GM21723 (cell line): Measurements from ENCODE around the gene MTX1.
"Not testable (repeated sequence)": the region's sequence is repeated elsewhere in the genome, so short reads cannot be mapped to it uniquely, and the experiment has no call there.

ENCODE experiments used
- ATAC-seq: cut with Tn5 transposase; IDR thresholded peaks from one replicate; pipeline ENCODE4 v1.9.1; 2021; ENCODE audit warnings: mild to moderate bottlenecking, moderate library complexity; ENCODE audit not compliant: unreplicated experiment

Gene MTX1

DNA sequence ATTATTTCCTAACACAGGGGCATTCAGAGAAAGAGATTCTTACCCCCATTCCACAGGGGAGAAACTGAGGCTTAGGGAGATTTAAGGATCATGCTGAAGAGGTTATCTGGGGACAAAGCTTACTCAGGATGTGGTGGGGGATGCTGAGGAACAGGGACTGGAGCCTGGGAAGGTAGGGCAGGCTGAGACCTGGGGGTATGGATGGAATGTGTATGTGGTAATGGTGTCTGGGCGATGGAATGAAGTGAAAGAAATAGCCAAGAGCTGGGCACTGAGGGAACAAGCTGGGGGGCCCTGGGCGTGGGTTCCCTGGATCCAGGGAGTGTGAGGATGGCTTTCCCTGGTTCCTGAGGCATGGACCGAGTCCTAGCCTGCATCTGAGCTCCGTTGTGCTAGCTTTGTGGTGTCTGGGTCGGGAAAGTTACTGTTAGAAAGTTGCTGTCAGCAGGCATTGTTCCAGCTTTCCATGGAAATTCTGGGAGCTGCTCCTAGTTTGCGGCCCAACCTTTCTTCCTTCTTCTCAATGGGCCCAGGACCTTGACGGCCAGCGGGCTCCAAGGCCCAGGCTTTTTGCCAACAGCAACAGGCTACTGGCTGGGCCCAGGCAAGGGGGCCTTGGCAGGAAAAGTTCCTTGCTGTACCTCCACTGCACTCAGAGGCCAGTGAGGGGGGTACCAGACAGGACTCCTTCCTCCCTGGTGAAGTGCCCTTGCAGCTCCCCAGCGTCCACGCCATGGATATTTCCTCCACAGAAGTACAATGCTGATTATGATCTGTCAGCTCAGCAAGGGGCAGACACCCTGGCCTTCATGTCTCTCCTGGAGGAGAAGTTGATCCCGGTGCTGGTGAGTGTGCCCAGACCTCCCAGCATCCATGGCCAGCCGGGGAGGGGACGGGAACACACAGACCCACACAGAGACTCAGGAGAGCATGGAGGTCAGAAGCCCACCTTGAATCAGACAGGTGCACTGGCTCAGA, 23.8 kb downstream of the MTX1 start:
- ATAC-seq, result not testable (repeated sequence)

- ATAC-seq, result not testable (repeated sequence)
Observed at GRCh38 chr1:155233502-155233901, 25.0 kb downstream of the MTX1 start.

DNA sequence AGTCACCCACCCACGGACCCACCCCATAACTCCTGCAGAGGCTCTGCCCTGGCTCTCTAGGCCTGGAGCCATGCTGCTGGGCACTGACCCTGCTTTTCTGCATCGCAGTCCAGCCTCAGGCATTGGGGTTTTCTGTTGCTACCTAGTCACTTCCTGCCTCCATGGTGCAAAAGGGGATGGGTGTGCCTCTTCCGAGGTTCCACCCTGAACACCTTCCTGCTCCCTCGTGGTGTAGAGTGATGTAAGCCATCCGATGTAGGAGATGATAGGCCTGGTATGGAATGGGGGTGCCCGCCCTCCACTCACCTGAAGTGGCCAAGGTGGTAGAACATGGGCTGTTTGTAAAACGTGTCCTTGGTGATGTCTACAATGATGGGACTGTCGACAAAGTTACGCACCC, 26.9 kb downstream of the MTX1 start:
- ATAC-seq, result not testable (repeated sequence)

GRCh38 chr1:155236451-155236850, 28.0 kb downstream of the MTX1 start:
- no peak for ATAC-seq

DNA sequence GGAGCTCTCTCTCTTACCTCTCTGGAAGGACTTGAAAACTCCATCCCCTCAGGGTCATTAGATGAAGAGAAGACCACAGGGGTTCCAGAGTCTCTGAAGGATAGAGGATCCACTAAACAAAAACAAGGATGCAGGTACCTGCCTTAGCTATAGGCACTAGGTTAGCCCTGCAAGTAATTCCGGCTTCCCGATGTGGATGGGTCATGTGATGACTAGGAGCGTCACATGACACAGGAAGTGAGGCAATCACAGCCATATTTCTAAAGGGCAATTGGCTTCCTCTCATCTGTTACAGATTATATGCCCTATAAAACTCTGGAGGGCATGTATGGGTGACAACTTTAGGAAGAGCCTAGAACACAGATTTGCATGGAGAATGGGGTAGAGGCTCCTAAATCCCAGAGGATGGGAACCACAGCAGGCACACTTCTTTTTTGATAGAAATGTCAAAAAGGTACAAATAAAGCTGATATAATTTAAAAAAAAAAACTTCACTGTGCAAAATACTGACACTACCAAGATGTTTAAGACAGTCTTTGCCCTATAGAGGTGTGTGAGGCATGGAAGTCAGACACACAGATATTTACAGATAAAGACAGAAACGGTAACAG, 32.7 kb downstream of the MTX1 start:
- ATAC-seq, result no peak

GRCh38 chr1:155241841-155242264, 33.4 kb downstream of the MTX1 start:
- no peak for ATAC-seq

DNA sequence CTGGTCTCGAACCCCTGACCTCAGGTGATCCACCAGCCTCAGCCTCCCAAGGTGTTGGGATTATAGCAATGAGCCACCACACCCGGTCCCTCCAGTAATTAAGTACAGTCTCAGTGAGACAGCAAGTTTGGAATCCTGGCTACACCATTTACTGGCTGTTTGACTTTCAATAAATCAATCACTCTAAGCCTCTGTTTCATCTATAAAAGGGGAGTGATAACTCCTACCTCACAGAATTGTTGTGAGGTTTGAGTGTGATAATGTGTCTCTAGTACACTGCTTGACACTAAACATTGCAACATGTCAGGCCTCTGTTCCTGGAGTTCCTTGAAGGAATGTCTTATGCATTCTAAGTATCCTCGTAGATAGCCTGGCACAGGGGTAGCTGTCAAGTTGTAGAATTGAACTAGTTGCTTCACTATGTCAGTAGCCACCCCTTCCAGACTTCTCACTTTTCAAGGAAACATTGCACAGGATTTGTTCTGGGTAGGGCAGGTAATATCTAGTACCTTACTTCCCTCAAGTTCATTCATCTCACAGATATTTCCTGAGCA, 34.4 kb downstream of the MTX1 start:
- ATAC-seq, result no peak

- ATAC-seq, result peak; percentile 82
Observed at GRCh38 chr1:155244368-155245162, 36.1 kb downstream of the MTX1 start.

- no peak for ATAC-seq
Observed at GRCh38 chr1:155245163-155245524, 36.6 kb downstream of the MTX1 start.

DNA sequence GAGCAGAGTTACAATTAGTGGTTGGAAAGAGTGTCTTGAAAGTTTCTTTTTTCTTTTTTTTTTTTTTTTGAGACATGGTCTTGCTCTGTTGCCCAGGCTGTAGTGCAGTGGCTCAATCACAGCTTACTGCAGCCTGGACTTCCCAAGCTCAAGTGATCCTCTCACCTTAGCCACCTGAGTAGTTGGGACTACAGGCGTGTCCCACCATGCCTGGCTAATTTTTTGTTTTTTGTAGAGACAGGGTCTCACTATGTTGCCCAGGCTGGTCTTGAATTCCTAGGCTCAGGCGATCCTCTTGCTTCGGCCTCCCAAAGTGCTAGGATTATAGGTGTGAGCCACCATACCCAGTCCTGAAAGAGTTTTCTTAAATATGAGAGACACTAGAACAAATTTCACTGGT, 38.3 kb downstream of the MTX1 start:
- ATAC-seq, result not testable (repeated sequence)

GRCh38 chr1:155247667-155248553, 39.4 kb downstream of the MTX1 start:
- no peak for ATAC-seq

GRCh38 chr1:155250246-155250632, 41.7 kb downstream of the MTX1 start:
- ATAC-seq, result peak; percentile 8

GRCh38 chr1:155250633-155251449, 42.3 kb downstream of the MTX1 start:
- ATAC-seq, result peak; percentile 80

GRCh38 chr1:155251566-155251965, 43.1 kb downstream of the MTX1 start:
- ATAC-seq, result no peak

DNA sequence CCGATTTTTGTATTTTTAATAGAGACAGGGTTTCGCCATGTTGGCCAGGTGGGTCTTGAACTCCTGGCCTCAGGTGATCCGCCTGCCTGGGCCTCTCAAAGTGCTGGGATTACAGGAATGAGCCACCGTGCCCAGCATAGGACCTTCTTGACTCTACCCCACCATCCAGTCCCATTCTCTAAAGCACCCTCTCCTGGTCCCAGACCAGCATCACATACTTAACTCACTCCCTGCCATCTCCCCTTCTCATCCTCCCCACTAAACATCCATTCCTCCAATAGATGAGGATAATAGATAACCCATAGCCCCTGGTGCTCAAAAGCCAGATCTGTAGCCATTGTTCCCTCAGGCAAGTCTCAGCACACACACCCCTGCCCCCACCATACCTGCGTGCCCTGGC, 44.7 kb downstream of the MTX1 start:
- no peak for ATAC-seq

GRCh38 chr1:155253797-155254196, 45.3 kb downstream of the MTX1 start:
- ATAC-seq, result no peak

GRCh38 chr1:155254228-155254713, 45.8 kb downstream of the MTX1 start:
- ATAC-seq, result no peak

DNA sequence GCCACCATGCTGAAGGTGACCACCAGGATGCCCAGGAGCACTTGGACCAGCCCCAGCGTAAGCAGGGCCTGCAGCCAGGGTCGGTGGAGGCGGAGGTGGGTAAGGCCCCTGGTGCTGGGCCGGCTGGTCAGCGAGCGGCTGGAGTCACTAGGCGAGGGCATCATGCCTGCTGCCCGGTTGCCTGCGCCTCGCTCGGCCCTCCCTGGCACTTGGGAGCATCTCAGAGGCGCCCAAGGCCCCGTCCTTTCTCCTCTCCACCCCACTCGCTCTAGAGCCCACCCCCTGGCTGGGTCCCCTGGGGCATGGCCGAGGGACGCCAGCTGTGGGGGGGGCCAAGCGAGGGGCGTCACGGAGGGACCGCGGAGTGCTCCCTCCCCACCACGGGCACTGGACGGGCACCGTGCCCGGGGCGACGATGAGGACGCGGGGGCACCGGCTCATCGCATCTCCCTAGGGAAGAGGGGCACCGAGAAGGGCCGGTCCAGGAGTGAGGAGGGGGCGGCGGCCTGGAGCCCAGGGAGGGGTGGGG, 46.3 kb downstream of the MTX1 start:
- no peak for ATAC-seq
